SIG-M5 (cell line): ENCODE data around the gene ACOXL.
A peak's percentile ranks its signal among the peaks of the same experiment; 100 is the strongest.

Source experiments
- DNase-seq: peaks from one replicate; lab custom pipeline; 2025; lab: John Stamatoyannopoulos, UW

ACOXL gene

DNA sequence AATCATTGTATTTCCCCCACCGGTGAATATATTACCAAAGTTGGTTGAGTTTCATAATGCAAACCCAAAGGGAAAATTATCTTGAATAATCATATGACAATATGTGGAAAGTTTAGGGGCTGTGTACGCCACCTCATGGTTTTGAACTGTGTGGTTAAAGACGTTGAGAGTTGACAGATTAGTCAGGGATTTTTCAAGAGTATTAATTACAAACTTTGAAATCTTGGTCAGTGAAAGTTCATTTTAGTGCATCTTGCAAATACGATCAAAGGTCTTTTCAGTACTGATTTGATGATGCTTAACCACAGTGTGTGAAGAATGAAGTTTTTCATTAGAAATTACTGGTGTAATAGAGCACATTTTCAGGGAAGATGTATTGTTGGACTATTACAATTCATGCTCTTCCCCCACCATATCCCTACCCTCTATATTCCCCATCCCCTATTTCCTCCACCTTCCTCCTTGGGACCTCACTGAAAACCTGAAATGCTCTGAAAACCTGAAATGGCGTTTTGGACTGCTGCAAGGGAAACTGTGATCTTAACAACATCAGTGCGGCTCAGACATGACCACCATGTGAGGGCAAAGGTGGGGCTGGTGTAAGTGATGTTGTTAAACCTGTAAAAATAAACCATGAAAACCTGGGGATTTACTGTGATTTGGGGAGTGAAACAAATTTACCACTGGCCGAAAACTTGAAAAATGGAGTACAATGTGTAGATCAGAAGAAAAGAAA is 383.8 kb downstream of the ACOXL start:
- DNase-seq: no peak

DNA sequence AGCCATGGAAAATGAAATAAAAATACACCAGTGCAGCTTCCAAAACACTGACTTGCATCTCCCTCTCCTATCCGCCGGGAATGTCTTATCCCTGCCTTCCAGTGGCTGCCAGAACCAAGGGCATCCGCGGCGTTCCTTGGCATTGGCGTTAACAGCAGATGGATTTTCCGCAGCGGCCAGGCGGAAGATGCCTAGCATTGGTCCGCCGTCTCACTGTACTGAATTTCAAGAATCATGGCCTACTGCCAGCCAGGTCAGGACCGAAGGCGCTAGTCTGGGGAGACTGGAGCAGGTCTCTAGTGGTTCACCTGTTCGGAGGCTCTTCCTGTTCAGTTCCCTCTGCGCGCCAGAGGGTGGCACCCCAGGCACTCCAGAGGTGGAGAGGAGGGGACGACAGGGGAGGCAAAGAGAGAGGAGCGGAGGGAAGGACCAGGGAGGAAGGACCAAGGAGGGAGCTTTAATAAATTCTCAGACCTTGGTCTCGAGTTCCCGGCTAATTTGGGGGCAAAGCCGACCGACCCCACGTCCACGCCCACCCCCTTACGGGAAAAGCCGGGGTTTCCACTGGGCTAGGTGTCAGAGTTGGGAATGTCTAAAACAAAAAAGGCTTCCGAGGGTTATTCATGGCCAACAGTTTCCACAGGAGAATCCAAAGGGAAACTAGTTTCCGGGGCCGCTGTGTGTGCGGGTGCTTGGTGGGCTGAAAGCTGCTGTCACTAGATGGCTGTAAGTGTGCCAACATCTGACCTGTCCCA is 384.6 kb downstream of the ACOXL start:
- no peak for DNase-seq

DNA sequence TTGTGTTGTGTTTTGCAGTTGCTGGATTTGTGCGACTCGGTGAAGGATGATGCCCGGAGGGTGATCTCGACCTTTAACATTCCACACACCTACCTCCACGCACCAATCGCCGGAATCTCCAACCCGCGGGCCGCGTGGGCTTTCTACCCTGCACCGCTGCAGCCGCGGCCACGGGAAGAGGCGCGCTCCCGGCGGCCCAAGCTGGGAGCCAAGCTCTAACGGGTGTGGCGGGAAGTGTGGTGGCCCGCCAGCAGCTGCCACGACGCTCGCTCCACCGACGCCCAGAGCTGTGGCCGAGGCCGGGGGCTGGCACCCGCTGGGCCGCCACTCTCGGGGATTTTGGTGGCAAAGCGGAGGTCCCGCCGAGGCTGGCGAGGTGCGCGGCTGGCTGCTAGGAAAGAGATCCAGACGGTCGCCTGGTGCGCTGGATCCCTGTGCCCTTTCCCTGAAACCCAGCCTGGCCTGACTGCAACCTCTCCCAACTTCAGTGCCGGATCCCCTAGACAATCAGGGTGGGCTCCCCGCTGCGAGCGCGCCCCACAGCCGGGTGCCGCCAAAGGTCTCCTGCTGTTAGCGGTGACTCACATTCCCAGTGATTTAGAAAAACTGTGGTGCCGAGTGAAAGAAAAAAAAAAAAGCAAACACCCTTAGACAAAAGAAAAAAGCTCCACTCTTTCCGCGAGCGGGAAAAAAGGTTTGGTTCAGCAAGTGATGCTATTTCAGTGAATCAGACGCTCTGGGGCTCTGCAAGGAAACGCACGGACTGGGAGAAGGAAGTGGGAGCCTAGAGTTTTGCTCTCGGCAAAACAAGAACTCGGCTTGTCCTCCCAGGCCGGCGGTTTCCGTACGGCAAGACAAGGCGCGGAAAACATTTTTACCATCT is 385.5 kb downstream of the ACOXL start:
- no peak for DNase-seq

DNA sequence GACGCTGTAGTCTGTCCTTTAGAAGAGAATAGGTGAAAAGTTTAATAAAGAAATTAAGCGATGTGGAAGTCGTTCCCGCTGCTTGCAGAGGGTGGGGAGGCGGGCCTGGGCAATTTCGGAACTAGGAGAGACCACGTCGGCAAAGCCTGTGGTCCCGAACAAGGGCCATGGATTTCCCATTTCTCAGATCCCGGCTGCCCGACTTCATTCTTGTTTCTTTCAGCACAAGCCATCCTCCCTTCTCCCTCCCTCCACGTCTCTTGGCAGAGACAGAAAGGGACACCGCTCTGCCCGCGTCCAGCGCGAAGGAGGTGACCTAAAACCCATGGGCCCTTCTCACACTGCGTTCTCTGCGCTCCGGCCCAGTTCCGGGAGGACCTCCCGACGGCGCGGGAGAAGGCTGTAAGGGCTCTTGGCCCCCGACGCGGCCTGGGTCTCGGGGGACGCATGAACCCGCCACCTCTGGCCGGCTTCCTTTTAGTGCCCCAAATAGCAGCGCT is 386.2 kb downstream of the ACOXL start:
- no peak for DNase-seq

DNA sequence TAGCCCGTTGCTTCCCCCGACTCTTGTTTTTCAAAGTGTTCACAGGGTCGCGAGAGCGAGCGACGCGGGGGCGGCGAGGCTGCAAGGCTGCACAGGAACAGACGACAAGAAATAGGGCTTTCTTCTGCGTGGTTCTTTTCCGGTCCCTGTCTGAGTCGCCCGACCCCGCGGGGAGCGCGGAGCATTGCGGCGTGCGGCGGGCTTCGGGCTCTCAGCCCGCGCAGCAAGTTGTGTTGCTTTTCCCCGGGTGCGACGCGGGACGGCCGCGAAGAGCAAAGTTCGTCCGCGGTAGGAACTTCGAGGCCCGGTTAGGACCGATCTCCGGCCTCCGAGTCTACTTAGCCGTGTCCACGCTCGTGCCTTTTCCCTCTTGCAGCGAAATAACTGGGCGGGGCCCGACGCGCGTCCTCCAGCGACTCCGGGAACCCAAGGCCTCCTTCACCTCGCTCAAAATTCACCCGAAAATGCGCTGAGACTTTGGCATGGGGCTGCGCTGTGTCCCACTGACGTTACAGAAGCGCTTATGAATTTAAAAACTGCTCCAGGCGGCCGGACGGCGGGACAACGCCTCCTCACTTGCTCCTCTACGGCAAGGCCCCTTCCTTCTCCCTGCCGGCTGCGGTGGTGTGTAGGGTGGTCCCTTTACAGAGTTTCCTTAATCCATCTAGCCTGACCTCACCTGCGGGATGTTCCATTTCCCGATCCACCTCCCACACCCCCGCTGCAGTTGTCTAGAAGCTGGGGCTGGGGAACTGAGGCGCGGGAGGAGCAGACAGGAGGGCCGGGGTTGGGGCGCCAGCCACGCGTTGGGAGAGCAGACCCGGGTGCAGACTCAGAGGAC is 386.8 kb downstream of the ACOXL start:
- DNase-seq: no peak

DNA sequence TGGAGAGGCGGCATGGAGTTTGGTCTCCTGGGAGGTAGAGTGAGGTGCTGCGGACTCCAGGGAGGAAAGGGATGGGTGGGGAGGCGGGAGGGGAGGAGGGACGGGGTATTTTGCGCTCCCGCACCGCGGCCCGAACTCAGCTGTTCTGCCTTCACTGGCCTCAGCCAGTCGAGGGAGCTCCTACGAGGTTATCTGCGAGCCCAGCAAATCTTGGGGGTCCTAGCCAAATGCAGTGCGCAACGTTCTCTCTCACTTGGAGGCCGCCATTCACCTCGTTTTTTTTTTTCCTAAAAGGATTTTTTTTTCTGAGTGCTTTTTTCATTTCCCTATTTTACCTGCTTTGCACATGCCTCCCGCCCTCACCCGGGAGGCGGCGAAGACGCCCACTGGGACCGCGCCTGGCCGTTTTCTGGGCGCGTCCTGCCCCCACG is 387.5 kb downstream of the ACOXL start:
- DNase-seq: no peak

DNA sequence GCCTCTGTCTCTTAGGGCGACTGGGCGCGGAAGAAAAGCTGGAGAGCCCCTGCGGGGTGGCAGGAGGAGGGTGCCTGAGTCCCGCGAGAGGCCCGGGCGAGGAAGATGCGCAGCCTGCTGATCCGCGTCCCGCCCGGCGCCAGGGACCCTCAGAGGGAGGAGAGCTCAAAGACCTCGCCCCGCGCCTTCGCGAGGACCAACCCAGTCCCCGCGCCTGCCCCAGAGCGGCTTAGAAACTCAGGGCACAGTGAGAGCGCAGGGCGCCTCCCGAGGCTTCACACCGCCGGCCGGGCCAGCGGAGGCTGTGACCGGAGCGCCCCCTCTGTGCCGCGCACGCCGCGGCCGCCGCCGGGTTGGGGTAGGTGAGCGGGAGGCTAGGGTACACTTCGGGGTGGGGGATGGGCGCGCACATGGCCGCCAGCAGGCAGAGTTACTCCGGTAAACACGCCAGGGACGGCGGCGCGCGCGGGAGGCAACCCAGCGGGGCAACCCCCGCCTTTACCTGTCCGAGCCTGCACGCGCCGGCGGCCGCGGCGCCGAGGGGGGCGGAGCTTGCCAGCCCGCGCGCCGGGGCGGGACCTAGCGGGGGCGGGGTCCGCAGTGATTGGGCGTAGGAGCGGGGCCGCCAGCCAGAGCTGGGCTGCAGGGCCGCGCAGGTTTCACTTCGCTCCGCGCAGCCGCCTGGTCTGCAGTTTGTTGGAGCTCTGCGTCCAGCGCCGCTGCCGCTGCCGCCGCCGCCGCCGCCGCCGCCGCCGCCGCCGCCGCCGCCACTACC is 388.1 kb downstream of the ACOXL start, which contains the start of gene BCL2L11:
Gene BCL2L11 (plus strand): TSS at position 662 of the 775 bp plus-strand sequence. CDS start 2,832 bp downstream, outside the sequence.
- peak; percentile 62 for DNase-seq

DNA sequence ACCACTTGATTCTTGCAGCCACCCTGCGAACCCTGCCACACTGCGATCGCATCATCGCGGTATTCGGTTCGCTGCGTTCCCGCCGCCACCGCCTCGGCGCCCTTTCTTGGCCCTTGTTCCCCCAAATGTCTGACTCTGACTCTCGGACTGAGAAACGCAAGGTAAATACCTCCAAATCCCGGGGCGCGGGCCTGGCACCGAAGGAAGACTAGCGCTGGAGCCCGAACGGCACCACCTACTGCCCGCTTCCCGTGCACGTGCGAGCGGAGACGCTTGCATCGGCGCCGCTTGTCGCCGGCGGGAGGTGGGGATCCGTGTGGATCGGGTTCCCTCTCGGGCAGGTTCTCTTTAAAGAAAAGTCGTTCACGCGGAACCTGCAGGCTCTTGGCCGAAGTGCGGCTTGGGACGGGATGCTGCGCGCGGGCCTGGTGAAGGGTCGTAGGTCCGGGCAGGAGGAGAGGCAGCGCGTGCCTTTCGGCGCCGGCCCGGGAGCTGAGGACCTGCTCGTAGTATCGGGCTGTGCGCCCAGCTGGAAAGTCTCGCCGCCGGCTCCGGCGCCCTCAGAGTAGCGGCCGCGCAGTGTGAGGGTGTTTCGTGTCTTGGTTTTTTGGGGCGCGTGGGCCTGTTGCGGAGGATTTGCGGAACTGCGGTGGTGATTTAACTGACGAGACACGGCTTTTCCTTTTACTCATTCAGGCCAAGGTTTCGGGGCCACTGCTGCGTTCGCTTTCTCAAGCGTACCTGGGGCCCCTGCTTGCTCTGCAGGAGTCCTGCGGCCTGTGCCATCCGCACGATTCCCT is 388.9 kb downstream of the ACOXL start:
- DNase-seq: no peak

DNA sequence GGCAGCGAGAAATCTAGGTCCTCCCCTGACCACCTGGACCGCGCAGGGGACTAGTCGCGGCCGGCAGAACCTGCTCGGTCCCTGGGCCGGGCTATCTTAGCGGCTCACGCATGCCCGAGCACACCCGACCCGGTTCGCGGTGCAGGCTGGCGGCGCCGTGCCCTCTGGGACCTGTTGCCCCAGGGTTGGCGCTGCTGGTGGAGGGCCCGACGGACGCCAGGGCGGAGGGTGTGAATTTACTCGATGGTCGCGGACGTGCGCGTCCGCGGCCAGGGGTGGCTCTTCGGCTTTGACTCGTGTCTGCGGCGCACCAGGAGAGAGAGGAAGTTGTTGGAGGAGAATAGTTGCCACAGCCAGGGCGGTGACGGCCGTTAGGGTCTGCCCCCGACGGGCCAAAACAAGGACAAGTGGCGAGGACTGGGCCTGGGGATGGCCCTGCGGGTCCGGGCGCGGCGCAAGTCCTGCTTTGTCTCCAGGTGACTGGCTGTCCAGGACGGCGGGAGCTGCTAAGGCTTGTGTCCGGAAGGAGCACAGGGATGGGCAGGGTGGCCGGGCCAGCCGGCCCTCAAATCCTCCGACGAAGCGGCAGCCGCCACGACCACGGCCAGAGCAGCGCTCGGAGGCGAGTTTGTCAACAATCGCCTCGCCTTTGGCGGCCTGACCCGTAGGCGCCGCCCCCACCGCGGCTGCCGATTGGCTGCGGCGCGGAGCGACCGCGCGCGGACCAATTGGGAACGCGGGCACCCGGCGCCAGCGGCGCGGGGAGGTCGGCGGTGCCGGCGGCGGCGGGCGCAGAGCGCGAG is 389.7 kb downstream of the ACOXL start:
- peak; percentile 17 for DNase-seq

DNA sequence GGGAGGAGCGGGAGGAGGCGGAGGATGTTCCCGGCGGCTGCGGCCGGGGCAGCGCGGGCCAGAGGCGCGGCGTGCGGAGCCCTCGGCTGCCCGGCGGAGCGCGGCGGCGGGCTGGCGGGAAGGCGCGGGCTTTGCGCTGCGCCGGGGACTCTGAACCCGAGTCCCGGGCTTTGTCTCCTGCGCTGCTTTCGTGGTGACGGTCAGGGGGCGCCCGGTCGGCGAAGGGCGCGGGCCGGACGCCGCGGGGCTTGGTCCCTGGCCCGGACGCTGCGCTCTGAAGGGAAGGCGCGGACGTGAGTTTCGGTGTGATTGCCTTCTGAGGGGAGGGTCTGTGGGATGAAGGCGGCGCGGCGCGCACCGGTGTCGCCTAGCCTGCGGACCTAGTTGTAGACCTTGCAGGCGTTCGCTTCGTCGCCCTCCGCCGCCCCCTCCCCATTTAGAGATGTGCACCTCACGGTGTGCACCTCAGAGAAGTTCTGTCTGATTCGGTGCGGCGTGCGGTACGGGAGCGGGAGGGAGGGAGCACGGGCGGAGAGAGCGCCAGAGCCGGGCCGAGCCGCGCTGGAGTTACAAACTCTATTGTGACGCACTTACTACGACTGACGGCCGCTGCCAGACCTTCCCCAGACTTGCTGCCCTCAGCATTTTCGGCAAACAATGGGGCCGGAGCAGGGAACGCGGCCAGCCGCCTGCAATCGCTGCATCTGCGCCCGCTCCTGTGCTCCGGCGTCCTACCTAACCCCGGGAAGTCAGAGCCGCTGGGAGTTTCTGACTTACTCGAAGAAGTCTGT is 390.5 kb downstream of the ACOXL start:
- no peak for DNase-seq

DNA sequence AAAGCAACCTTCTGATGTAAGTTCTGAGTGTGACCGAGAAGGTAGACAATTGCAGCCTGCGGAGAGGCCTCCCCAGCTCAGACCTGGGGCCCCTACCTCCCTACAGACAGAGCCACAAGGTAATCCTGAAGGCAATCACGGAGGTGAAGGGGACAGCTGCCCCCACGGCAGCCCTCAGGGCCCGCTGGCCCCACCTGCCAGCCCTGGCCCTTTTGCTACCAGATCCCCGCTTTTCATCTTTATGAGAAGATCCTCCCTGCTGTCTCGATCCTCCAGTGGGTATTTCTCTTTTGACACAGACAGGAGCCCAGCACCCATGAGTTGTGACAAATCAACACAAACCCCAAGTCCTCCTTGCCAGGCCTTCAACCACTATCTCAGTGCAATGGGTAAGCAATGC is 391.4 kb downstream of the ACOXL start:
- no peak for DNase-seq

DNA sequence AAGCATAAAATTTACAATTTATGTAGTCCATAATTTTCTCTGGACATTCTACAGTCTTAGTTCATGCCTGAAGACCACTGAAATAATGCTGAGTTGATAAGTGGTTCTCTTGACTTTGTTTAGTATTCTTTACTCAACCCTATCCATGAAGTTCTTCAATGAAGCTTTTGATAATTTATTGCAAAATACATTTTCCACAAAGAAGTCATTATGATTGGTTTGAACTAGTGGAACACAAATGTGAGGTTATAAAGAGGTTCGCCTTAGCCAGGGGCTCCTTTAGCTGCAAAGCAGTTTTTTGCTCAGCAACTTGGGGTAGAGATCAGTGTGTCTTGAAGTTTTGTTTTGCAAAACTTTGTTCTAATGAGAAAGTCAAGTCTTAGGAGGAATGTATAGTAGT is 394.2 kb downstream of the ACOXL start:
- DNase-seq: no peak

DNA sequence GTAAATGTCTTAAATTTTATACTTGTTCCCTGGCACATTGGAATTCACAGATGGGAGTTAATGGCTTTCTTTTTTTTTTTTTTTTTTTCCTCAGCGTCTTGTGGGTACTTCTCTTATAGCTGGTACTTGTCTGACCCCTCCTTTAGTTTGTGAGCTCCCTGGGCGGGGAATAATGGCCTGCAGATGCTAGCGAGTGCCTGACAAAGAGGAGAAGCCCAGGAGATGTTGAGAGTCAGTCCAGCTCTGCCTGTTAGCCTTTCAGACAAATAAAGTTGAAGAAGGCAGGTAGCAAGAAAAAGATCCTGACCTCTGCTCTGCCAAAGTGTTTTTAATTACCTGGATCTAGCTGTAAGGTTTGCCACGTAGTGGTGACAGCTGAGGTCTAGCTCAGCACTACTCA is 395.0 kb downstream of the ACOXL start:
- DNase-seq: no peak

DNA sequence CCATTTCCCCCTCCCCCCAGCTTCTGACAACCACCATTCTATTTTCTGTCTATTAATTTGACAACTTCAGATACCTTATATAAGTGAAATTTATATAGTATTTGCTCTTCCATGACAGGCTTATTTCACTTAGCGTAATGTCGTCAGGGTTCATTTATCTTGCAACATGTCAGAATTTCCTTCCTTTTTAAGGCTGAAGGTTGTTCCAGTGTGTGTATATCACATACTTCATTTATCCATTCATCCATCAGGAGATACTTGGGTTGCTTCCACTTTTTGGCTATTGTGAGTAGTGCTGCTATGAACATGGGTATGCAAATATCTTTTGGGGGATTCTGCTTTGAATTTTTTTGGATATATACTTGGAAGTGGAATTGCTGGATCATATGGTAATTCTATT is 395.7 kb downstream of the ACOXL start:
- no peak for DNase-seq

DNA sequence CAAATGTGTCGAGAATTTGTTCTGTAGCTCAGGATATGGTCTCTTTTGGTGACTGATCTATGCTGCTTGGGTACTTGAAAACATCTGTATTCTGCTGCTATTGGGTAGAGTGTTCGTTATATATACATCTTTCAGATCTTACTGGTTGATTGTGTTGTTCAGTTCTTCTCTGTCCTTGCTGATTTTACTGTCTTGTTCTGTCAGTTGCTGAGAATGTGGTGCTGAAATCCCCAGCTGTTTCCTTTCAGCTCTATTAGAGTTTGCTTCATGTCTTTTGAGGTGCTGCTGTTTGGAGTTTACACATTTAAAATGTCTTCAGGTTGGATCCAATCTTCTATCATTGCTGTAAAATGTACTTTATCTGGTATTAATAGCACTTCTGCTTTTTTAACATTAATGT is 401.2 kb downstream of the ACOXL start:
- DNase-seq: no peak

DNA sequence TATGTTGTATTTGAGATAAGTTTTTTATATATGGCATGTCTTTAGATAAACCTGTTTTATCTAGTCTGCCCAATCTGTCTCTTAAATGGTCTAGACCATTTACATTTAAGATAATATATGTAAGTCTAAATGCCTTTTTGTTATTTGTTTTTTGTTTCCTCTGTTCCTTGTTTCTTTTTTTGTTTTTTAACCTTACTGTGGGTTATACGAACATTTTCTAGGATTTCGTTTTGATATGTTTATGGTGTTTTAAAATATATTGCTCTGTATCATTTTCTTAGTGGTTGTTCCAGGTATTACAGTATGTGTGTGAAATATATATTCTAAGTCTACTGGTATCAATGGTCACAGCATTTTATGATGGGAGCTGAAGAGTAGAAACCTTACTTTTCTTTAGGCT is 401.7 kb downstream of the ACOXL start:
- no peak for DNase-seq

DNA sequence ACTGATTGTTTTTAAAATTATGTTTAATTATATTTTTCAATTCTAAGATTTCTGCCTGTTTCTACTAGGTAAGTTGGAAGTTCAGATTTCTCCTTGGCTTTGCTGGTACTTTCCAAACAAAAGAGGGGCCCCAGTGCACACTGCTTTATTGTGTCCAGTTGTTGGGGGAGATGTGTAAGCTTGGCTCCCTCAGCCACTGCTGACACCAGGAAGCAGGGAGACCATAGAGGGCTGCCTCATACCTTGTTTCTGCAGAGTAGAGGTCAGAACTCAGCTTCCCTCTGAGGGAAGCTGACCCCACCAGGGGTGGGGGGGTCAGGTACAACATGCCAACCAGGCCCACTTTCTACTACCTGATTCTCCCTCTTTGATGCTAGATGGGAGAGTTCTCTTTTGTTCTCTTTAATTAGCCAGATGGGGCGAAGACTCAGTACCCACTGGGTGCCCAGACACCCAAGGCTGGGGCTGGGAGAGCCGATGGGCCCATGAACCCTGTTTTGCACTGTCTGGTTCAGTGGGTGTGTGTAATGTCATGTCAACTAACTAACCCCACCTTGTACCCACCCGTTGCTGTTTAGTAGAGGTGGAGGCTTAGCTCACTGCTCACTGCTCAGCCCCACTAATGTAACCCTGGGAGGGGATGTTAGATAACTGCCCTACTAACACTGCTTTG is 403.0 kb downstream of the ACOXL start:
- DNase-seq: no peak

DNA sequence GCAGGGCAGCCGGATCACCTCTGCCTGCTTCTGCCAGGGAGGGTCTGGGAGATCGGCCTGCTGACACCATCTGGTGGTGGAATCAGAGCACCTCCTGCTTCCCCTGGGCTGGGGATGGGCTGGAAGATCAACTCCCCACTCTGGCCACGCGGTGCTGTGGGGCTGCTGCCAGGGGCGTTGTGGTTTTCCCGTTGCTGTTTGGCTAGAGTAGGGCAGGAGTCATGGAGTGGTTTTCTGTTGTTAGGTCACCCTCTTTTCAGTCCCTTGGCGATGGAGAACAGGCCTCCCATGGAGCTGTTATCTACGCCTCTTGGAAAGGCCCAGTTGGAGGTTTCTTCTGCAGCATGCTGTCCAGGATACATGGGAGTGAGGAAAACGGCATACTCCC is 403.5 kb downstream of the ACOXL start:
- no peak for DNase-seq
